Adipocyte (in vitro differentiated cells): ENCODE data around the gene FOXA2.

ENCODE experiments used
- DNase-seq: peaks from one replicate; pipeline ENCODE4 v3.0.0-alpha.2; 2015; ENCODE audit warnings: low read depth
- H3K27me3 ChIP-seq: replicated peaks from 2 replicates; pipeline ENCODE4 v1.7.0; 2013; ENCODE audit warnings: mild to moderate bottlenecking, low read length, moderate library complexity; ENCODE audit not compliant: control insufficient read depth, insufficient read depth
- H3K36me3 ChIP-seq: 2 replicates; pipeline ENCODE4 v1.7.0; 2013; ENCODE audit warnings: low read length, mild to moderate bottlenecking, moderate library complexity; ENCODE audit not compliant: control insufficient read depth, insufficient read depth, severe bottlenecking
- H3K4me1 ChIP-seq: 2 replicates; pipeline ENCODE4 v1.7.0; 2013; ENCODE audit warnings: mild to moderate bottlenecking, low read length, moderate library complexity; ENCODE audit not compliant: control insufficient read depth, insufficient read depth
- H3K4me3 ChIP-seq: 2 replicates; pipeline ENCODE4 v1.7.0; 2013; ENCODE audit warnings: mild to moderate bottlenecking, low read length, moderate library complexity
- H3K9ac ChIP-seq: 2 replicates; pipeline ENCODE4 v1.7.0; 2013; ENCODE audit warnings: mild to moderate bottlenecking, low read length, moderate library complexity
- H3K9me3 ChIP-seq: 2 replicates; pipeline ENCODE4 v1.7.0; 2013; ENCODE audit warnings: mild to moderate bottlenecking, low read length, moderate library complexity; ENCODE audit not compliant: control insufficient read depth

The FOXA2 gene

GRCh38 chr20:22583773-22584521, 425 bp downstream of the FOXA2 start:
- no peak for DNase-seq
- peaks cover 78% of the 10 kb centered on the region for H3K27me3 ChIP-seq
- no peaks in the 10 kb centered on the region for H3K36me3 ChIP-seq
- H3K4me3 ChIP-seq = peak overlapping the region; percentile 27
- no peak overlapping the region for H3K9ac ChIP-seq
- no peaks in the 10 kb centered on the region for H3K9me3 ChIP-seq
- peaks cover 8% of the 10 kb centered on the region for H3K4me1 ChIP-seq

GRCh38 chr20:22582964-22583772, 1.2 kb downstream of the FOXA2 start:
- Histone ChIP-seq H3K9ac (no peak overlapping the region), H3K9me3 (no peaks in the 10 kb centered on the region), H3K4me3 (peak overlapping the region; percentile 27), H3K27me3 (peaks cover 79% of the 10 kb centered on the region), H3K36me3 (no peaks in the 10 kb centered on the region), H3K4me1 (peaks cover 8% of the 10 kb centered on the region)
- no peak for DNase-seq

- Histone ChIP-seq H3K9me3 (no peaks in the 10 kb centered on the region), H3K4me3 (no peak overlapping the region), H3K27me3 (peaks cover 80% of the 10 kb centered on the region), H3K9ac (no peak overlapping the region), H3K36me3 (no peaks in the 10 kb centered on the region), H3K4me1 (peaks cover 8% of the 10 kb centered on the region)
- no peak for DNase-seq
These were observed 1.9 kb downstream of the FOXA2 start for GRCh38 chr20:22582386-22582963.

- Histone ChIP-seq H3K4me3 (no peak overlapping the region), H3K9ac (no peak overlapping the region), H3K4me1 (peaks cover 8% of the 10 kb centered on the region), H3K9me3 (no peaks in the 10 kb centered on the region), H3K27me3 (peaks cover 80% of the 10 kb centered on the region), H3K36me3 (no peaks in the 10 kb centered on the region)
- DNase-seq = no peak
These were observed 2.7 kb downstream of the FOXA2 start for GRCh38 chr20:22581437-22582385.

- Histone ChIP-seq H3K4me1 (peaks cover 8% of the 10 kb centered on the region), H3K4me3 (no peak overlapping the region), H3K27me3 (peaks cover 80% of the 10 kb centered on the region), H3K9me3 (no peaks in the 10 kb centered on the region), H3K36me3 (no peaks in the 10 kb centered on the region), H3K9ac (no peak overlapping the region)
- DNase-seq = no peak
These were observed 4.4 kb downstream of the FOXA2 start for GRCh38 chr20:22579711-22580697.

GRCh38 chr20:22579119-22579427, 5.3 kb downstream of the FOXA2 start:
- no peak overlapping the region for H3K9ac ChIP-seq
- no peaks in the 10 kb centered on the region for H3K36me3 ChIP-seq
- H3K4me3 ChIP-seq = no peak overlapping the region
- no peak for DNase-seq
- peaks cover 8% of the 10 kb centered on the region for H3K4me1 ChIP-seq
- H3K9me3 ChIP-seq = no peaks in the 10 kb centered on the region
- peaks cover 86% of the 10 kb centered on the region for H3K27me3 ChIP-seq

- DNase-seq = no peak
- Histone ChIP-seq H3K4me3 (no peak overlapping the region), H3K4me1 (peaks cover 7% of the 10 kb centered on the region), H3K9ac (no peak overlapping the region), H3K9me3 (no peaks in the 10 kb centered on the region), H3K36me3 (no peaks in the 10 kb centered on the region), H3K27me3 (peaks cover 91% of the 10 kb centered on the region)
These were observed 5.9 kb downstream of the FOXA2 start for GRCh38 chr20:22578221-22579118.

- peaks cover 91% of the 10 kb centered on the region for H3K27me3 ChIP-seq
- H3K36me3 ChIP-seq = no peaks in the 10 kb centered on the region
- no peak overlapping the region for H3K4me3 ChIP-seq
- DNase-seq = no peak
- H3K9me3 ChIP-seq = no peaks in the 10 kb centered on the region
- no peaks in the 10 kb centered on the region for H3K4me1 ChIP-seq
- no peak overlapping the region for H3K9ac ChIP-seq
These were observed 6.7 kb downstream of the FOXA2 start for GRCh38 chr20:22577515-22578220.
